ENCODE data around the gene MAGEH1.

Gene MAGEH1

DNA sequence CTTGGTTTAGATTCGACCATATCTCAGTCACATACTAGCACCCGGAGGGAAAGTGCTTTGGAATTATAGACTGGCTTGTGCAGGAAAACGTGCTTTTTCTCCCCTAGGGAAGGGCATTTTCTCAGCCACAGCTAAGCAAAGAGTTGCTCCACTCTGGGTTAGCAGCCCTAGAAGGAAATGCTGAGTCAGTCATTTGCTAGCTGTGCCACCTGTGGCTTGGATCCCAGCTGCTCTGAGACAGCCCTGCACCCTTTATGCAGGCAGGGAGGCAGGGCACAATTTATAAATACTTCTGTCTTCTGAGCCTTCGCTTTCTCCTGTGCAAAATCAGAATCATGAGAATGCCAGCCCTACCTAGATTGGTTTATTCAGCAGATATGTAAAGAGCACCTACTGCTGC, 39.0 kb downstream of the MAGEH1 start:
- no peak for DNase-seq

Data from stimulated activated CD4-positive, alpha-beta T cell treated with anti-CD3 and anti-CD28 coated beads, Interleukin-4, amount 100 ng/mL, for 1 hour (primary cell).